Activated CD4-positive, alpha-beta T cell treated with anti-CD3 and anti-CD28 coated beads, Interleukin-2, Interleukin-6, amounts not matched to agents 100 ng/mL and 50 ng/mL, durations not matched to agents 16 hours and 8 hours (primary cell): Measurements from ENCODE around the gene CABP2.
"Not testable (repeated sequence)": the region's sequence is repeated elsewhere in the genome, so short reads cannot be mapped to it uniquely, and the experiment has no call there.

Experiments used
- DNase-seq: peaks from one replicate; pipeline ENCODE4 v3.0.0-alpha.2; 2020

Gene CABP2

GRCh38 chr11:67538823-67539505 lies 15.7 kb upstream of the CABP2 start:
- no peak for DNase-seq

- no peak for DNase-seq
These were observed 15.1 kb upstream of the CABP2 start for GRCh38 chr11:67538306-67538705.

GRCh38 chr11:67535561-67535960 lies 12.3 kb upstream of the CABP2 start:
- DNase-seq, result no peak

- no peak for DNase-seq
These were observed 10.9 kb upstream of the CABP2 start for GRCh38 chr11:67534070-67534679.

GRCh38 chr11:67532889-67533288 lies 9.6 kb upstream of the CABP2 start:
- DNase-seq, result no peak

GRCh38 chr11:67530282-67530592 lies 7.0 kb upstream of the CABP2 start:
- no peak for DNase-seq

DNA sequence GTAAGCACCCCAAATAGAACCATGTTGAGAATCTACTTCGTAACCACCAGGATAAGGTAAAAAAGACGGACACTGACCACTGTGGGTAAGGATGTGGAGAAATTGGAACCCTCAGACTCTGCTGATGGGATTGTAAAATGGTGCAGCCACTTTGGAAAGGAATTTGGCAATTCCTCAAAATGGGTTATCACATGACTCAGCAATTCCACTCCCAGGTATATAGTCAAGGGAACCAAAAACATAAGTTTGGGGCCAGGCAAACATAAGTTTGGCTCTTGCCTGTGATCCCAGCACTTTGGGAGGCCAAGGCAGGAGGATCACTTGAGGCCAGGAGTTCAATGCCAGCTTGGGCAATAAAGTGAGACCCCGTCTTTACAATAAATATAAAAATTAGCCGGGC lies 5.1 kb upstream of the CABP2 start:
- DNase-seq, result no peak

GRCh38 chr11:67525275-67525976 lies 2.2 kb upstream of the CABP2 start:
- no peak for DNase-seq

GRCh38 chr11:67524480-67524808 lies 1.2 kb upstream of the CABP2 start:
- DNase-seq, result no peak

- no peak for DNase-seq
These were observed 572 bp upstream of the CABP2 start for GRCh38 chr11:67523556-67524479.

DNA sequence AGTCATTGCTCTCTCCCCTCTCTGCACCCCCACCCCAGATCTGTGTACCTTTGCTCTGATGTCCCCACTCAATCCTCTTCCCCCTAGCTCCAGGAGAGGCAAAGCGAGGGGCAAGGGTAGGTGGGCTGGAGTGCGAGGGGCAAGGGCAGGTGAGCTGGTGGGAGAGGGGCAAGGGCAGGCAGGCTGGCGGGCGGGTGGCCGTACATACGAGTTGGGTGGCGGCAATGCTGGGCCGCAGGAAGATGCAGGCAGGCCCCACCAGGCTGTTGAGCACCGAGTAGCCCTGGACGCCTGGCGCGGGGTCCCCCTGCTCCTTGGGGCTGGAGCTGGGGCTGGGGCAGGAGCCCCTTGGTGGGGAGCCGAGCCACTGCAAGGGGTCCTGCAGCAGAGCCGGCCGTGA lies 908 bp downstream of the CABP2 start:
- no peak for DNase-seq

DNA sequence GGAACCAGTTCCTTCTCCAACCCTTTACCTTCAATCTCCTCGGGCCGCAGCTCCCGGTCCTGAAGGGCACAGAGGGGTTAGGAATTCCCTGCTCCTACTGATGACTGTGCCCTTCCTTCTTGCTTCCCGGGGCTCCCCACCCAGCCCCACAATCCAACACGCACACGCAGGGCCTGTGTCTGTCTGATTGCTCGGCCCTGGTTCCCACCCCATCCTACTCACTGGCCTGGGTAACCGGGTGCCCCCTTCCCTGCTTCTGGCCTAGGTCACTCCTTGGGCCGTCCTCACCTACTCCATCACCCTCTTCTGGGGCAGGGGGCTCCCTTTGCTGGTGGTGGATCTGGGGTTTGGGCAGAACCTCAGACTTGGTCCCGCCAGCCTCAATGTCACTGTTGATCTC lies 1.3 kb downstream of the CABP2 start:
- DNase-seq, result no peak

DNA sequence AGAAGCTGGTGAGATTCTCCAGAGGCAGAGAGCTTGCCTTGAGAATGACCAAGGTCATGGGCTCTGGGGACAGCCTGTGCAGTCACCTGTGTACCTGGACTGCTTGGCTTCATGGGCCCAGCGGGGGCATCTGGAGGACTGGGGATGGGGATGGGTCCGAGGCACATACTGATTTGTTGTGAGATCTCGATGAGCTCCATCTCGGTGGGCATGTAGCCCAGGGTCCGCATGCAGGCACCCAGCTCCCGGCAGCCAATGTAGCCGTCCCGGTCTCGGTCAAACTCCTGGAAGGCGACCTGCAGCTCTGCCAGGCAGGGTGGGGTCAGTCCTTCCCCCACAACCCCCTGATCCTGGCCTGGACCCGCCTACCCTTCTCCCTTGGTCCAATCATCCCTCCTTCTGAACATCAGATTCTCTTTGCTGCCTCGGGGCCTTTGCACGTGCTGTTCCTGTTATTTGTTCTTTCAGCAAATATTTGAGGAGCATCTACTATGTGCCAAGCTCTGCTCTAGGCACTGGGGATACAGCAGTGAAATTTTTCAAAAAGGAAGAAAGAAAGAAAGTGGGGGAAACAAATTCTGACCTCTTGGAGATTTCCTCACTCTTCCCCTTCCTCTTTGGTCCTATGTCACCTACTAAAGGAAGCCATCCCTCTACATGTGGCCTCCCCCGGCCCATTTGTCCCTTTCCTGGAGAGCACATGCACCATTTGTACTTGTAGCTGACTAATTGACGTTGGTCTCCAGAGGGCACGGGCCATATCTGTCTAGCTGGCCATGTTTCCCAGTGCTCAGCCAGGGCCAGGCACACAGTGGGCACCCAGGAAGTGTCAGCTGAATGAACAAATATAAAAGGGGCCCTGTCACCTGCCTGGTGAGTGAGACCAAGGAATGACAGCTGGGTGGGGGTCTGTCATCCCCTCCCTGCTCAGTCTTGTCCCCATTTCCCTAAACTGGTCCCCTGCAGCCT lies 2.1 kb downstream of the CABP2 start:
- DNase-seq, result no peak

DNA sequence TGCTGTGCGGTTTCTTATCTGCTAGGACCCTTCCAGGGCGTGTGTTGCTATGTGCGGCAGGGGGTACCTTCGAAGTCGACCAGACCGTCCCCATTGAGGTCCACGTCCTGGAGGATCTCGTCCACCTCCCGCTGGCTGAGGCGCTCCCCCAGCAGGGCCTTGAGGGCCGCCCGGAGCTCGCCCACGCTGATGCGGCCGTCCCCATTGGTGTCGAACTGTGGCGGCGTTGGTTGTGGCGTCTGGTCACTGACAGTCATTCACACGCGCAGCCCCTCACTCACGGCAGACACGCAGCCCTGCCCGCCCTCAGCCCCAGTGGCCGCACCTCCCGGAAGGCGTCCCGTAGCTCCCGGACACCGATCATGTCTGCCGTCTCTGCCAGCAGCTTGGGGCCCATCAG lies 3.5 kb downstream of the CABP2 start:
- no peak for DNase-seq

DNA sequence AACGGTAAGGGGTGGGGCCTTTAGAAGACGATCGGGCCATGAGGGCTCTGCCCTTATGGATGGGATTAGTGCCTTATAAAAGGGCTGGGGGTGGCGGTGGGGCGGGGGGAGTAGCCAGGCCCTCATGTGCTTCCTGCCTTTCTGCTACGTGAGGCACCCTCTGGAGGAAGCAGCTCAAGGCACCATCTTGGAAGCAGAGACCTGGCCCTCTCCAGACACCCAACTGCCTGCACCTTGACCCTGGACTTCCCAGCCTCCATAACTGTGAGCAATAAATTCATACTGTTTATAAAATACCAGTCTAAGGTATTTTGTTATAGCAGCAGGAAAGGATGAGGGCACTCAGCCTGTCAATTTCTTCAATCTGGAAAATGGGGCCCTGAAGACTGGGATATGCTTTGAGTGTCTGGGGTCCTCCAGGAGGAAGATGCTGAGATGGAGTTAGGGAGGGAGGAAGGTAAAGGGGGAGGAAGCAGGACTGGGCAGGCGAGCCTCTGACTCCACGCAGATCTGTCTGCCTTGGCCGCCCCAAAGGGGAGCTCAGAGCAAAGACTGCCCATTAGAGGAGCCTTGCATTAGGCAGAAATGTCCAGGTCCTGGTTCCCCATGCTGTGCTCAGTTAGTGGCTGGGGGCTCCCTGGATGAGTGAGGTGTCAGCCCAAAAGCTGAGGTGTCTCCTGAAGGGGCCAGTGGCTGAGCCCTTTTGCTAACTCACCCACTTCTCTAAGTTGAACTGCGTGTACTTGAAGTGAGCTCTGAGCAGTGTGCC lies 5.3 kb downstream of the CABP2 start:
- DNase-seq, result no peak

- DNase-seq, result no peak
These were observed 6.4 kb downstream of the CABP2 start for GRCh38 chr11:67516806-67517205.

DNA sequence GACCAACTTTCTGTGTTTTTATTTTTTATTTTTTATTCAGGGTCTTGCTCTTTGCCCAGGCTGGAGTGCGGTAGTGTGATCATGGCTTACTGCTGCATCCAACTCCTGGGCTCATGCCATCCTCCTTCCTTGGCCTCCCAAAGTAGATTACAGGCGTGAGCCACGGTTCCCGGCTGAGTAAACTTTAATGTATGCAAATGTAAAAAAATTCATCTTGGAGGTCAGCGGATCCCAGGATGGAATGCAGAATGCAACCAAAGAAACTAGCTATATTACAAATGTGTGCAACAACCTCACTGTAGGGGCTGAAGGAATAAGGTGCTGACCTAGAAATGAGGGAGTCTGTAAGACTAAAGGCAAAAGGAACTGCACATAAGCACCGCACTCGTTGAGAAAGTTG lies 9.1 kb downstream of the CABP2 start:
- no peak for DNase-seq

DNA sequence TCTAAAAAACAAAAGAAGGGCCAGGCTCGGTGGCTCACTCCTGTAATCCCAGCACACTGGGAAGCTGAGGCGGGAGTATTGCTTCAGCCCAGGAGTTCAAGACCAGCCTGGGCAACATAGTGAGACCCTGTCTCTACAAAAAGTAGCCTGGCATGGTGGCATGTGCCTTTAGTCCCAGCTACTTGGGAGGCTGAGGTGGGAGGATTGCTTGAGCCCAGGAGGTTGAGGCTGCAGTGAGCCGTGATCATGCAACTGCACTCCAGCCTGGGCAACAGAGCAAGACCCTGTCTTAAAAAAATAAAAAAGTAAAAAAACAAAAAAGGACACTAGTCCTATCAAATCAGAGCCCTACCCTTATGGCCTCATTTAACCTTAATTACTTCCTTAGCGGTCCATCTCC lies 11.7 kb downstream of the CABP2 start:
- not testable (repeated sequence) for DNase-seq

DNA sequence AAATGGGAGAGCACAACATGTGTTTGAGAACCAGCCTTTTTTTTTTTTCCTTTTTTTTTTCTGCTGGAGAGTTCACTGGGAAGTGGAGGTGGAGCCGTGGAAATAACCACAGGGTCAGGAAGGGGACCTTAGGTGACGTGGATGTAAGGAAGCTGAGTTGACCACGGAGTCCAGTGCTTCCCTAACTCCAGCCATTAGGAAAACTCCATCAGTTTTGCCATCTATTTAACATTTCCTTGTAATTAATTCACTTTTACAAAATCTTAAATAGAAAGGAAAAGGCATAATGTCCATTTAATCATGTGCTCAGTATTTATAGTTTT lies 13.3 kb downstream of the CABP2 start:
- no peak for DNase-seq

- peak; percentile 99 for DNase-seq
These were observed 14.6 kb downstream of the CABP2 start for GRCh38 chr11:67508486-67509121.

DNA sequence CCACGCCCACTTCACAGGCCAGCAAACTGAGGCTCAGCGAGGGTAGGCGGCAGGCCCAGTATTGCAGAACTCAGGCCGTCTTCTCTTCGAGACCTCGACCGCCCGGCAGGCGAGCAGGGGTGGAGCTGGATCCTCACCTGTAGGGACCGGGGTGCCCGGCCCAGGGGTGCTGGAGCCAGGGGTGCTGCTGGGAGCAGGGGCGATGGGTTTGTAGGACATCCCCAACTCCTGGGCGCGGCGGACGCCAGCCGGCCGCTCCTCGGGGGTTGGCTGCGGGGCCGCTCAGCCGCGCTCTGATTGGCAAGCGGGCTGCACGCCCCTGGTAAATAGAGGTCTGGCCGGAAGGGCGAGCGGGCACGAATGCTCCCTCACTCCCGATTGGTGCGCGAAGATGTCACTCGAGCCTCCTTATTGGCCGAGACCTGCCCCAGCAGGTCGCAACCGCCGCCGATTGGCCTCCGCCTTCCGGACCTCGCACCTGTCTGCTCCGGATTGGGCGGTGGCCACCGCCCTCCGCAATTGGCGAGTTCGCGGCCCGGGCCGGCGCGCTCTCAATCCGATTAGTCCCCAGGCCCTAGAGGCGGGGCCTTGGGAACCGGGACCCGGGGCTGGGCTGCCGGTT lies 15.3 kb downstream of the CABP2 start, which contains the start of gene CDK2AP2:
Gene CDK2AP2, minus strand, starts transcription at position 299 of the 622 bp plus-strand sequence. Its CDS starts 80 bp downstream, at position 219.
- DNase-seq, result peak; percentile 100
